PC-9 (cell line): ENCODE data around the gene ASB15. TPM values are rescaled to one million over a fixed set of nuclear protein-coding genes. Genes with fewer than 3 reads are reported as not detected.

ENCODE experiments used
- BruUV-seq: library from RNA; stranded (reverse); fragments of 400-500 nt; replicated peaks from 2 replicates; lab custom pipeline; 2021; lab: Mats Ljungman, UMichigan
- CTCF ChIA-PET: fragments of 300-600 bp; sonication (Branson Sonifier 250); formaldehyde crosslinking; loops from one replicate; lab custom pipeline; 2022; ENCODE audit warnings: antibody characterized with exemption; lab: Charles Lee
- POLR2A ChIA-PET: fragments of 300-600 bp; sonication (Branson Sonifier 250); formaldehyde crosslinking; loops from one replicate; lab custom pipeline; 2022; ENCODE audit warnings: antibody characterized with exemption; ENCODE audit not compliant: unreplicated experiment; lab: Charles Lee
- DNase-seq, 2 experiments: peaks; one replicate each; pipeline versions ENCODE4 v3.0.0 to v3.0.0-alpha.2; 2015 to 2022; ENCODE audit warnings: mixed read lengths in 1 of 2
- H2AFZ ChIP-seq: fragments of 200-600 bp; sonication (generic); 2 replicates; pipeline ENCODE4 v1.8.1; 2017; ENCODE audit warnings: antibody characterized with exemption
- H3F3A ChIP-seq: fragments of 200-600 bp; sonication (generic); 2 replicates; pipeline ENCODE4 v1.8.1; 2017; ENCODE audit warnings: antibody characterized with exemption, mild to moderate bottlenecking, low read depth; ENCODE audit not compliant: insufficient read depth
- H3K27ac ChIP-seq: fragments of 200-600 bp; sonication (generic); 2 replicates; pipeline ENCODE4 v1.6.1; 2016; ENCODE audit warnings: mixed run types
- H3K27me3 ChIP-seq: fragments of 200-600 bp; sonication (generic); 2 replicates; pipeline ENCODE4 v1.6.1; 2016; ENCODE audit warnings: low read depth, mixed run types; ENCODE audit not compliant: insufficient read depth
- H3K36me3 ChIP-seq: fragments of 200-600 bp; sonication (generic); 2 replicates; pipeline ENCODE4 v1.6.1; 2016; ENCODE audit warnings: low read depth, mixed run types
- H3K4me1 ChIP-seq: fragments of 200-600 bp; sonication (generic); replicated peaks from 2 replicates; pipeline ENCODE4 v1.6.1; 2016; ENCODE audit warnings: mixed run types; ENCODE audit not compliant: insufficient read depth
- H3K4me2 ChIP-seq: fragments of 200-600 bp; sonication (generic); 2 replicates; pipeline ENCODE4 v1.6.1; 2017; ENCODE audit warnings: mixed run types
- H3K4me3 ChIP-seq: fragments of 200-600 bp; sonication (generic); 2 replicates; pipeline ENCODE4 v1.6.1; 2016; ENCODE audit warnings: mixed run types
- H3K79me2 ChIP-seq: fragments of 200-600 bp; sonication (generic); 2 replicates; pipeline ENCODE4 v1.6.1; 2017; ENCODE audit warnings: low read depth, mixed run types
- H3K9me2 ChIP-seq: fragments of 200-600 bp; sonication (generic); 2 replicates; pipeline ENCODE4 v1.8.1; 2017; ENCODE audit warnings: mild to moderate bottlenecking; ENCODE audit not compliant: insufficient read depth
- H3K9me3 ChIP-seq: fragments of 200-600 bp; sonication (generic); 2 replicates; pipeline ENCODE4 v1.8.1; 2016; ENCODE audit warnings: low read depth; ENCODE audit not compliant: insufficient read depth
- H4K20me1 ChIP-seq: fragments of 200-600 bp; sonication (generic); 2 replicates; pipeline ENCODE4 v1.8.1; 2017; ENCODE audit not compliant: insufficient read depth
- EZH2 ChIP-seq: fragments of 200-600 bp; sonication (generic); IDR thresholded peaks from 2 replicates; pipeline ENCODE4 v1.8.0; 2017; ENCODE audit warnings: antibody characterized with exemption, low read depth
- intact Hi-C: fragments of 100-400 bp; cut with micrococcal nuclease; formaldehyde crosslinking; loops from one replicate; pipeline ENCODE4 v1.10.0; 2022; ENCODE audit not compliant: unreplicated experiment
- total RNA-seq: library from RNA; stranded (reverse); gene quantifications from 2 replicates; pipeline ENCODE4 v1.2.3, GENCODE V29; 2021
- TF ChIP-seq, protein P1 (sequence below): fragments of 200-600 bp; sonication (generic); conservative IDR thresholded peaks from 2 replicates; pipeline ENCODE4 v1.6.1; 2017; ENCODE audit warnings: mixed run types, antibody characterized with exemption, mild to moderate bottlenecking, moderate library complexity

Gene ASB15
- total RNA-seq, 1 experiment from 2014 or later, result not detected

DNA sequence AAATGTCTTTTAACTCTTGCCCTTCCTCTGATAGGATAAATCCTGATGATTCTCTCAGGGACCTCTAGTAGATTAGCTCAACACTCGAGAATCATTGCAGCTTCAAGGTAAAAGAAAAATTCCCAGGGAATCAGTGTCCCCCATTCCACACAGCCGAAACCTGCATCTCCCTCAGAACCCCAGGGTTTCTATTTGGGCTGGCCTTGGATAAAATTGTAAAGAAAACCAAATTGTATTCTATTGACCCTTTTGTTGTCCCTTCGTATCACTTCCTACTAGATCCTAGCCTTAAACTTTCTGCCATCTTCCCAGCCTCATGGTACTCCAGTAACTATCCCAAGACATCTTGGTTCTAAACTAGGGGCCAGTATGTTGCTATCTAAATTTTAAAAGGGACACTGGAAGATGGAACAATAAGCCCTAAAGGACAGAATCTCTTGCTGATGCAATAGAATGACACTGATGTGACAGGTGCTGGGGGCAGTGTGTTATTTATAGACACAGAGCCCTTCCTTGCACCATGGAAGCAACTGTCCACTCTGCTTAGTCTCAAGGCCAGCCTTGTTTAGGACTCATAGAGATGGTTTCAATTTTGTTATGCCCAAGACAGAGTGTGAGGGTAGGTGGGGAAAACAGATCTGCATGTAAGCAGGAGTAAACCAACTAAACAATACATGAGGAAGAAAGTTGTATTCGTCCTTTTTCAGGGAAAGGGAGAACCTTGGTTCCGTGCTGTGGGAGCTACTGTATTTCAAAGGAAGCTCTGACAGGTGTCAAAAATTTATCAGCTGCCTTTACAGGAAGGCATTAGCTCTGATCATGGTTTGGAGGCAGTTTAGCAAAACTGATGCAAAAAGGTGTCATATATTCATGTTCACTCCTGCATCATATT is 7.6 kb downstream of the ASB15 start:
- H2AFZ ChIP-seq, result peak overlapping the region; percentile 66; the same call in 1 of the 2 replicates
- no peaks in the 10 kb centered on the region for H3K9me3 ChIP-seq
- H3K9me2 ChIP-seq, result no peaks in the 10 kb centered on the region
- DNase-seq, result no peak
- H3K4me3 ChIP-seq, result no peak overlapping the region
- H3K36me3 ChIP-seq, result no peaks in the 10 kb centered on the region
- no peaks in the 10 kb centered on the region for H3K79me2 ChIP-seq
- intact Hi-C loops, result no loop called here
- no peaks in the 10 kb centered on the region for H4K20me1 ChIP-seq
- 0 out of 2 replicates have a peak overlapping the region, but pooled peaks have one; percentile 6 for H3K4me2 ChIP-seq
- no peaks in the 10 kb centered on the region for H3K4me1 ChIP-seq
- no peak for TF ChIP-seq EZH2
- TF ChIP-seq, protein P1, sequence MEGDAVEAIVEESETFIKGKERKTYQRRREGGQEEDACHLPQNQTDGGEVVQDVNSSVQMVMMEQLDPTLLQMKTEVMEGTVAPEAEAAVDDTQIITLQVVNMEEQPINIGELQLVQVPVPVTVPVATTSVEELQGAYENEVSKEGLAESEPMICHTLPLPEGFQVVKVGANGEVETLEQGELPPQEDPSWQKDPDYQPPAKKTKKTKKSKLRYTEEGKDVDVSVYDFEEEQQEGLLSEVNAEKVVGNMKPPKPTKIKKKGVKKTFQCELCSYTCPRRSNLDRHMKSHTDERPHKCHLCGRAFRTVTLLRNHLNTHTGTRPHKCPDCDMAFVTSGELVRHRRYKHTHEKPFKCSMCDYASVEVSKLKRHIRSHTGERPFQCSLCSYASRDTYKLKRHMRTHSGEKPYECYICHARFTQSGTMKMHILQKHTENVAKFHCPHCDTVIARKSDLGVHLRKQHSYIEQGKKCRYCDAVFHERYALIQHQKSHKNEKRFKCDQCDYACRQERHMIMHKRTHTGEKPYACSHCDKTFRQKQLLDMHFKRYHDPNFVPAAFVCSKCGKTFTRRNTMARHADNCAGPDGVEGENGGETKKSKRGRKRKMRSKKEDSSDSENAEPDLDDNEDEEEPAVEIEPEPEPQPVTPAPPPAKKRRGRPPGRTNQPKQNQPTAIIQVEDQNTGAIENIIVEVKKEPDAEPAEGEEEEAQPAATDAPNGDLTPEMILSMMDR, result no peak
- H3F3A ChIP-seq, result no peaks in the 10 kb centered on the region
- H3K27ac ChIP-seq, result no peak overlapping the region
- H3K27me3 ChIP-seq, result no peaks in the 10 kb centered on the region
- POLR2A ChIA-PET, result no interaction called here
- no TSS peak for BruUV-seq
- CTCF ChIA-PET, result no interaction called here

DNA sequence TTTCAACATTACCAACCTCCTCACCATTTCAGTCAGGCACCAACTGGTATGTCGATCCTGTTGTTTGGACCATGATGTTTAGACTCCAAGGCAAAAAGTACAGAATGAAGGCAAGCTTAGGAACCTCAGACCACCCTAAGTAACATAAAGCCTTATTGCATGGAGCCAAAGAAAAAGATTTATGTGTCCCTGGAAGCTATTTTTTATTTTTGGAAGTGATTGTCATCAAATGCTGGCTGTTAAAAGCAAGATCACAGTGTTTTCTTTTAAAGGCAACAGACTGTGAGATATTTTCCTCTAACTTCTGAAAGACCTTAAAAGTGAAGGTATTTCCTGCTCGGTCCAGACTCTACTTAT is 8.2 kb downstream of the ASB15 start:
- H3K9me2 ChIP-seq, result no peaks in the 10 kb centered on the region

DNA sequence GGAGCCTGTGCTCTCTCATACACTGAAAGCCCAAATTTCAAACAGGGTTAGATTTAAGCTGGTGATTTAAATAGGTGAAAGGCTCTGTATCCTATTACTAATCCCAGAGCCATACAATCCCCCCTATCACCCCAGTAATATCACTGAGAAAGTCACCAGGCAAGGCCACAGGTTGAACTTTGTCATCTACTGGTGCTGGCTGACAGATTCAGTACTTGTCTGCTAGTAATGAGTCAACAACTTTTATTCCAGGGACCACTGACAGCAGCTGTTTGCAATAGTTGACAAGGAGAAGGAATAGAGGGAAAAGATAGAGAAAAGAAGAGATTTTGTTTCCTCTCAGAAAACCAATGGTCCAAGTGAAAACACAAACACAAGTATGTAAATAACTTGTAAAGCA is 10.4 kb downstream of the ASB15 start:
- intact Hi-C loops, result no loop called here
- no peaks in the 10 kb centered on the region for H3K79me2 ChIP-seq

More for the DNA sequence above, 8.2 kb downstream of the ASB15 start:
- H3K4me3 ChIP-seq, result no peak overlapping the region
- no peaks in the 10 kb centered on the region for H3K27me3 ChIP-seq
- ChIA-PET POLR2A (no interaction called here), CTCF (no interaction called here)
- H3K79me2 ChIP-seq, result no peaks in the 10 kb centered on the region
- no peak for DNase-seq
- 0 out of 2 replicates have a peak overlapping the region, but pooled peaks have one; percentile 66 for H2AFZ ChIP-seq
- H3K4me2 ChIP-seq, result no peak overlapping the region
- H3K36me3 ChIP-seq, result no peaks in the 10 kb centered on the region
- no peak overlapping the region for H3K27ac ChIP-seq
- no peaks in the 10 kb centered on the region for H3K9me3 ChIP-seq
- BruUV-seq, result no TSS peak
- H4K20me1 ChIP-seq, result no peaks in the 10 kb centered on the region
- intact Hi-C loops, result no loop called here
- no peaks in the 10 kb centered on the region for H3K4me1 ChIP-seq
- TF ChIP-seq, protein P1, result no peak
- no peak for TF ChIP-seq EZH2
- no peaks in the 10 kb centered on the region for H3F3A ChIP-seq

More for the DNA sequence above, 10.4 kb downstream of the ASB15 start:
- H3K9me3 ChIP-seq, result no peaks in the 10 kb centered on the region
- H3K4me1 ChIP-seq, result no peaks in the 10 kb centered on the region
- H3K9me2 ChIP-seq, result no peaks in the 10 kb centered on the region
- no peaks in the 10 kb centered on the region for H3K27me3 ChIP-seq
- no peaks in the 10 kb centered on the region for H4K20me1 ChIP-seq
- no TSS peak for BruUV-seq
- no peak for DNase-seq
- no peaks in the 10 kb centered on the region for H3F3A ChIP-seq
- TF ChIP-seq, protein P1, result no peak
- TF ChIP-seq EZH2, result no peak
- no peak overlapping the region for H3K27ac ChIP-seq
- H3K36me3 ChIP-seq, result no peaks in the 10 kb centered on the region
- ChIA-PET POLR2A (no interaction called here), CTCF (no interaction called here)
- H3K4me3 ChIP-seq, result no peak overlapping the region
- no peak overlapping the region for H3K4me2 ChIP-seq
- no peak overlapping the region for H2AFZ ChIP-seq
